Ectodermal cell (in vitro differentiated cells): ENCODE measurements around the gene ZNF784.

Experiments used
- H3K27ac ChIP-seq: 2 replicates; pipeline ENCODE4 v1.7.0; 2013; ENCODE audit warnings: mild to moderate bottlenecking, low read depth, low read length; ENCODE audit not compliant: insufficient read depth, poor library complexity, severe bottlenecking
- H3K27me3 ChIP-seq: 2 replicates; pipeline ENCODE4 v1.7.0; 2013; ENCODE audit warnings: mild to moderate bottlenecking, low read length; ENCODE audit not compliant: insufficient read depth, control insufficient read depth, poor library complexity, severe bottlenecking
- H3K36me3 ChIP-seq: one replicate; pipeline ENCODE4 v1.7.0; 2013; ENCODE audit warnings: low read length; ENCODE audit not compliant: control insufficient read depth, insufficient read depth
- H3K4me1 ChIP-seq: one replicate; pipeline ENCODE4 v1.7.0; 2013; ENCODE audit warnings: low read length; ENCODE audit not compliant: control insufficient read depth, insufficient read depth
- H3K4me3 ChIP-seq: 2 replicates; pipeline ENCODE4 v1.7.0; 2013; ENCODE audit warnings: low read depth, low read length, control low read depth; ENCODE audit not compliant: insufficient read depth
- H3K9me3 ChIP-seq: 2 replicates; pipeline ENCODE4 v1.7.0; 2013; ENCODE audit warnings: mild to moderate bottlenecking, low read length, moderate library complexity; ENCODE audit not compliant: control insufficient read depth
- WGBS, 2 experiments: methylation state at CpG; one replicate each; pipeline ENCODE4 v1.1.7; 2013; ENCODE audit warnings: missing lambda C conversion rate in 2 of 2; 5-methylcytosine and 5-hydroxymethylcytosine counted together

ZNF784 gene

GRCh38 chr19:55635856-55636440, 11.6 kb upstream of the ZNF784 start:
- H3K27me3 ChIP-seq: no peaks in the 10 kb centered on the region
- WGBS, 2 experiments: 81 to 85% methylated on average over 7 of the region's 7 CpGs
- H3K4me1 ChIP-seq: peaks cover 13% of the 10 kb centered on the region
- H3K9me3 ChIP-seq: no peaks in the 10 kb centered on the region
- no peak overlapping the region for H3K27ac ChIP-seq
- H3K4me3 ChIP-seq: peak overlapping the region; percentile 69
- no peaks in the 10 kb centered on the region for H3K36me3 ChIP-seq

DNA sequence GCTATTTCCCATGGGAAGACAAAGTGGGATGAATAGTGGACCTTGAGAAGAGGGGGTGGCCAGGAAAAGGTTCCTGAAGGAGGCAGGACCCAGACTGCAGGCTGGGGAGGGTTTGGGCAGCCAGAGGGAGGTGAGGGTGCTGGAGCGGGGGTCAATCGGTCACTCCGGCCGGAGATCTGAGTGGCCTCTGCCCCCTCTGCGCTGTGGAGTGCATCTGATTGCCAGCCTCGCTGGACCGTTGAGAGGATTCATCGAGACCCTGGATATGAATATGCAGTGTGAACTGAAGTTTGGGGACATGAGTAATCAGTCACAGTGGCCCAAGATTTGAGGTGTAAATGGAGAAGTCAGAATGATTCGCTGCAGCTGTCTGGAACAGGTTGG, 11.0 kb upstream of the ZNF784 start:
- H3K27ac ChIP-seq: peak overlapping the region; percentile 41
- no peaks in the 10 kb centered on the region for H3K9me3 ChIP-seq
- H3K4me3 ChIP-seq: peak overlapping the region; percentile 69
- peaks cover 13% of the 10 kb centered on the region for H3K4me1 ChIP-seq
- no peaks in the 10 kb centered on the region for H3K36me3 ChIP-seq
- no peaks in the 10 kb centered on the region for H3K27me3 ChIP-seq
- WGBS, 2 experiments: 9 to 12% methylated on average over 9 of the region's 9 CpGs

DNA sequence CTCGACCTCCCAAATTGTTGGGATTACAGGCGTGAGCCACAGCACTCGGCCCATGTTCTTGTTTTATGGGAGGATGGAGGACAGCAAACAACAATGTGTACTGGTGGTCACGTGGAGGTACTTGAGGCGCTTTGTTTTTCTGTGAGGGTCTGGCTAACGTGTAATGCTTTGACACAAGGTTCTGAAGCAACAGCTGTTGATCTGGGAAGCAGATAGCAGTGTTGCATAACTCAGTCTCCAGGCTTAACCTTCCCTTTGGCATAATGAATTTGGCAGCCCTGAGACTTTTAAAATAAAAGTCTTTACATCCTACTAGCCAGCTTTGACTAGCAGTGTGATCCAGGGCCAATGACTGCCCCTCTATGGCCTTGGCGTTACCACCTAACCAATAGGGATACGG, 9.5 kb upstream of the ZNF784 start:
- Histone ChIP-seq H3K4me3 (no peak overlapping the region), H3K9me3 (no peaks in the 10 kb centered on the region), H3K36me3 (no peaks in the 10 kb centered on the region), H3K27me3 (no peaks in the 10 kb centered on the region), H3K4me1 (peaks cover 8% of the 10 kb centered on the region), H3K27ac (no peak overlapping the region)
- 95 to 97% methylated on average over 8 of the region's 8 CpGs for WGBS, 2 experiments

DNA sequence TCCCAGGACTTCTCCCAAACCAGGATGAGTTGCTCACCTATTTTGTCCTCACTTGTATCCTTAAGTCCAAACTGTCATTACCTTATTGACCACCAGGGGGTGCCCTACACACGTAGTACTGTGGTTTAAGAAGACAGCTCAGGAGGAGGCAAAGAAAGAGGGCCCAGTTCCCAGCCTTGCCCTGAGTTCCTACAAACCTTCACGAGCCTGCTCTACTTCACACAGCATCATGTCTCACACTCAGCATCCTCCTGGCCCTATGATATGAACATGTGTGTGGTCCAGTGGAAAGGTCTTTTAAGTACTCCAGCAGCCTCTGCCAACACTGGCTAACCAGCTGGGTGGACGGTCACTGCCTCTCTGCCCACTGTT, 8.1 kb upstream of the ZNF784 start:
- no peak overlapping the region for H3K27ac ChIP-seq
- H3K27me3 ChIP-seq: no peaks in the 10 kb centered on the region
- WGBS, 2 experiments: 32 to 38% methylated on average over 3 of the region's 3 CpGs
- no peaks in the 10 kb centered on the region for H3K36me3 ChIP-seq
- peaks cover 8% of the 10 kb centered on the region for H3K4me1 ChIP-seq
- no peak overlapping the region for H3K4me3 ChIP-seq
- H3K9me3 ChIP-seq: no peaks in the 10 kb centered on the region

- Histone ChIP-seq H3K27me3 (no peaks in the 10 kb centered on the region), H3K4me3 (no peak overlapping the region), H3K27ac (no peak overlapping the region), H3K9me3 (no peaks in the 10 kb centered on the region), H3K4me1 (no peaks in the 10 kb centered on the region), H3K36me3 (peaks cover under 1% of the 10 kb centered on the region)
- 93 to 95% methylated on average over 11 of the region's 11 CpGs for WGBS, 2 experiments
Observed at GRCh38 chr19:55626350-55626749, 2.0 kb upstream of the ZNF784 start.

GRCh38 chr19:55625004-55625326, 599 bp upstream of the ZNF784 start:
- Histone ChIP-seq H3K27ac (no peak overlapping the region), H3K4me1 (no peaks in the 10 kb centered on the region), H3K27me3 (no peaks in the 10 kb centered on the region), H3K9me3 (no peaks in the 10 kb centered on the region), H3K4me3 (peak overlapping the region; percentile 56), H3K36me3 (peaks cover 9% of the 10 kb centered on the region)
- 62 to 68% methylated on average over 11 of the region's 11 CpGs for WGBS, 2 experiments

GRCh38 chr19:55623561-55623960, 805 bp downstream of the ZNF784 start:
- WGBS, 2 experiments: 91 to 92% methylated on average over 7 of the region's 7 CpGs
- Histone ChIP-seq H3K4me1 (no peaks in the 10 kb centered on the region), H3K4me3 (peak overlapping the region; percentile 56), H3K27ac (no peak overlapping the region), H3K36me3 (peaks cover 9% of the 10 kb centered on the region), H3K27me3 (no peaks in the 10 kb centered on the region), H3K9me3 (no peaks in the 10 kb centered on the region)

- no peaks in the 10 kb centered on the region for H3K27me3 ChIP-seq
- H3K4me1 ChIP-seq: no peaks in the 10 kb centered on the region
- no peaks in the 10 kb centered on the region for H3K9me3 ChIP-seq
- H3K36me3 ChIP-seq: peaks cover 9% of the 10 kb centered on the region
- no peak overlapping the region for H3K4me3 ChIP-seq
- no peak overlapping the region for H3K27ac ChIP-seq
- 90 to 94% methylated on average over 6 to 7 of the region's 7 CpGs for WGBS, 2 experiments
Observed at GRCh38 chr19:55623130-55623529, 1.2 kb downstream of the ZNF784 start.

- Histone ChIP-seq H3K4me3 (no peak overlapping the region), H3K4me1 (no peaks in the 10 kb centered on the region), H3K27me3 (no peaks in the 10 kb centered on the region), H3K9me3 (no peaks in the 10 kb centered on the region), H3K27ac (no peak overlapping the region), H3K36me3 (peaks cover 11% of the 10 kb centered on the region)
- 95 to 96% methylated on average over 40 of the region's 40 CpGs for WGBS, 2 experiments
Observed at GRCh38 chr19:55622242-55622969, 2.0 kb downstream of the ZNF784 start.

- 96 to 97% methylated on average over 55 of the region's 55 CpGs for WGBS, 2 experiments
- Histone ChIP-seq H3K27ac (no peak overlapping the region), H3K4me1 (no peaks in the 10 kb centered on the region), H3K9me3 (no peaks in the 10 kb centered on the region), H3K36me3 (peaks cover 13% of the 10 kb centered on the region), H3K27me3 (no peaks in the 10 kb centered on the region), H3K4me3 (no peak overlapping the region)
Observed at GRCh38 chr19:55621673-55622231, 2.6 kb downstream of the ZNF784 start.
